ENCODE measurements around the gene TNFRSF18.
"Not testable (repeated sequence)": the region's sequence is repeated elsewhere in the genome, so short reads cannot be mapped to it uniquely, and the experiment has no call there.

Gene TNFRSF18

GRCh38 chr1:1199141-1199960 lies 7.0 kb downstream of the TNFRSF18 start:
- DNase-seq (ENCODE audit: low read depth), result no peak

- no peak for DNase-seq (ENCODE audit: low read depth)
Observed at GRCh38 chr1:1198423-1199140, 7.8 kb downstream of the TNFRSF18 start.

GRCh38 chr1:1197551-1198422 lies 8.6 kb downstream of the TNFRSF18 start:
- DNase-seq (ENCODE audit: low read depth), result no peak

GRCh38 chr1:1197188-1197500 lies 9.2 kb downstream of the TNFRSF18 start:
- DNase-seq (ENCODE audit: low read depth), result no peak

GRCh38 chr1:1196431-1197187 lies 9.8 kb downstream of the TNFRSF18 start:
- no peak for DNase-seq (ENCODE audit: low read depth)

GRCh38 chr1:1195726-1196125 lies 10.7 kb downstream of the TNFRSF18 start:
- DNase-seq (ENCODE audit: low read depth), result not testable (repeated sequence)

- DNase-seq (ENCODE audit: low read depth), result no peak
Observed at GRCh38 chr1:1194723-1195122, 11.7 kb downstream of the TNFRSF18 start.

- no peak for DNase-seq (ENCODE audit: low read depth)
Observed at GRCh38 chr1:1191734-1192133, 14.7 kb downstream of the TNFRSF18 start.

- no peak for DNase-seq (ENCODE audit: low read depth)
Observed at GRCh38 chr1:1189111-1189510, 17.3 kb downstream of the TNFRSF18 start.

GRCh38 chr1:1187938-1188337 lies 18.5 kb downstream of the TNFRSF18 start:
- no peak for DNase-seq (ENCODE audit: low read depth)

GRCh38 chr1:1185101-1185765 lies 21.2 kb downstream of the TNFRSF18 start:
- DNase-seq (ENCODE audit: low read depth), result no peak

GRCh38 chr1:1183833-1184775 lies 22.3 kb downstream of the TNFRSF18 start:
- no peak for DNase-seq (ENCODE audit: low read depth)

GRCh38 chr1:1183221-1183747 lies 23.1 kb downstream of the TNFRSF18 start:
- no peak for DNase-seq (ENCODE audit: low read depth)

- no peak for DNase-seq (ENCODE audit: low read depth)
Observed at GRCh38 chr1:1182491-1183220, 23.7 kb downstream of the TNFRSF18 start.

GRCh38 chr1:1181938-1182410 lies 24.4 kb downstream of the TNFRSF18 start:
- DNase-seq (ENCODE audit: low read depth), result no peak

- no peak for DNase-seq (ENCODE audit: low read depth)
Observed at GRCh38 chr1:1181129-1181937, 25.1 kb downstream of the TNFRSF18 start.

- no peak for DNase-seq (ENCODE audit: low read depth)
Observed at GRCh38 chr1:1179983-1180861, 26.2 kb downstream of the TNFRSF18 start.
